GM10266 (cell line): ENCODE measurements around the gene FAM117A.
"Not testable (repeated sequence)": the region's sequence is repeated elsewhere in the genome, so short reads cannot be mapped to it uniquely, and the experiment has no call there.

Experiments used
- DNase-seq: peaks from one replicate; pipeline ENCODE4 v3.0.0; 2012; ENCODE audit errors: extremely low spot score
- CTCF ChIP-seq: IDR thresholded peaks from 2 replicates; pipeline ENCODE4 v1.5.1; 2012; ENCODE audit warnings: mild to moderate bottlenecking, low read depth; ENCODE audit not compliant: control insufficient read depth, insufficient read depth; ENCODE audit errors: missing control alignments

The FAM117A gene

GRCh38 chr17:49762151-49762941 lies 1.6 kb downstream of the FAM117A start:
- no peak for TF ChIP-seq CTCF
- no peak for DNase-seq

GRCh38 chr17:49760932-49761558 lies 2.9 kb downstream of the FAM117A start:
- no peak for TF ChIP-seq CTCF

GRCh38 chr17:49760296-49760695 lies 3.6 kb downstream of the FAM117A start:
- TF ChIP-seq CTCF, result no peak
- no peak for DNase-seq

More at GRCh38 chr17:49760932-49761558, 2.9 kb downstream of the FAM117A start:
- DNase-seq, result no peak

- DNase-seq, result no peak
- no peak for TF ChIP-seq CTCF
These were observed 4.7 kb downstream of the FAM117A start for GRCh38 chr17:49759203-49759602.

GRCh38 chr17:49758464-49759010 lies 5.4 kb downstream of the FAM117A start:
- DNase-seq, result not testable (repeated sequence)

GRCh38 chr17:49757151-49757777 lies 6.7 kb downstream of the FAM117A start:
- no peak for DNase-seq
- TF ChIP-seq CTCF, result no peak

GRCh38 chr17:49756323-49757150 lies 7.4 kb downstream of the FAM117A start:
- no peak for DNase-seq
- TF ChIP-seq CTCF, result no peak
